GM12874 (cell line): ENCODE results near the gene CPSF6.

ENCODE experiments used
- CTCF ChIP-seq: IDR thresholded peaks from 2 replicates; pipeline ENCODE4 v1.5.1; 2011; ENCODE audit warnings: low read depth, mild to moderate bottlenecking, control low read depth, low read length, moderate library complexity; ENCODE audit not compliant: insufficient read depth

CPSF6 gene

DNA sequence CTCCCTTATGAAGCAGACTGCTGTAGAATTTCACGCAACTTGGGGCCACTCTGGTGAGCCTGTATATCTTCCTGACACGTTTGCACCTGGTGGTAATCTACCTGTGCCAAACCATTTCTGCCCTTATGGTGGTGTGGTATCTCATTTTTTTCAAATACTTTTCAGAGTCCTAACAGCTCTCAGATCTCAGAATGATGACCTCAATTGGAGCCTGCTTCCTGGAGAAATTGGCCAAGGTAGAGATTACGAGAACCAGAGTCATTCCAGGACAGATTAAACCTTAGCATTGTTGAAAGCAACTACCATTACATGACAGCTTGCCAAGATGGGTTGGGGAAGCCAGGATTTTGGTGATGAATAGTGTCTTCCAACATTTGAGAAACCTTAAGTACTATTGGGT lies 48.2 kb downstream of the CPSF6 start:
- TF ChIP-seq CTCF, result no peak

DNA sequence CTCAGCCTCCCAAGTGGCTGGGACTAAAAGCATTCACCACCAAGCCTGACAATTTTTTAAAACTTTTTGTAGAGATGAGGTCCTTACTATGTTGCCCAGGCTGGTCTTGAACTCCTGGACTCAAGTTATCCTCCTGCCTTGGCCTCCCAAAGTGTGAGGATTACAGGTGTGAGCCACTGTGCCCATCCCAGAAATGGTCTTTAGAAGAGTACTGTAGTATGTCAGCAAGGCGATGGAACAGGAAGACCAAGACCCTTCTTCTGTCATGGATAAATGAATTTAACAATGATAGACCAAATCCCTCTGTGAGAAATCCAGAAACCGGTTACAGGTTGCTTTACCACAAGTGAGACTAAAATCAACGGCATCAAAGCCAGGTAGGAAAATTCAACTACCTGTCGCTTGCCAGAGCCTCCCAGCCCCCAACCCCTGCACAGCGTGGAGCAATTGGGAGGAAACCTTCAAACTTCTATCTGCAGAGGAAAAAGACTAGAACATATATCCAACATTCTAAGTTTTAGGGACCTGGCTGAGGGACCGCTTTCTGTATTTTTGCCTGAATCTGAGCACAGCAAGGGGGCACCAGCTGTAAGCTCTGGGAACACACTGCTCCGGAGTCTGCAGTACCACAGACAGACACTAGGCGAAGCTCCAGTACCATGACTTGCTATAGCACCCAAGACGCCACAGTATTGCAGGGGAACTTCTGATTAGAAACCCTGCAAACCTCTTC lies 51.3 kb downstream of the CPSF6 start:
- TF ChIP-seq CTCF, result peak; percentile 96

- TF ChIP-seq CTCF, result no peak
These were observed 51.9 kb downstream of the CPSF6 start for GRCh38 chr12:69291278-69291593.

- TF ChIP-seq CTCF, result no peak
These were observed 58.8 kb downstream of the CPSF6 start for GRCh38 chr12:69298133-69298532.

GRCh38 chr12:69298947-69299346 lies 59.6 kb downstream of the CPSF6 start:
- TF ChIP-seq CTCF, result no peak

DNA sequence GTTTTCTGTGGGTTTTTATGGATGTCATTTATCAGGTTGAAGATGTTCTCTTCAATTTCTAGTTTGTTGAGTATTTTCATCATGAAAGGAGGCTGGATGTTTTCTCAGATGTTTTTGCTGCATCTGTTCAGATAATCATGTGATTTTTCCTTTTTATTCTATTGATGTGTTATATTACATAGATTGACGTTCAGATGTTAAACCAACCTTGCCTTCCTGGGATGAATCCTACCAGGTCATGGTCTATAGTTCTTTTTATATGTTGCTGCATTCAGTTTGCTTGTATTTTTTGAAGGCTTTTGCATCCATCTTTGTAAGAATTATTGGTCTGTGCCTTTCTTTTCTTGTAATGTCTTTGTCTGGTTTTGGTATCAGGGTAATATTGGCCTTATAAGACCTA lies 64.9 kb downstream of the CPSF6 start:
- no peak for TF ChIP-seq CTCF

DNA sequence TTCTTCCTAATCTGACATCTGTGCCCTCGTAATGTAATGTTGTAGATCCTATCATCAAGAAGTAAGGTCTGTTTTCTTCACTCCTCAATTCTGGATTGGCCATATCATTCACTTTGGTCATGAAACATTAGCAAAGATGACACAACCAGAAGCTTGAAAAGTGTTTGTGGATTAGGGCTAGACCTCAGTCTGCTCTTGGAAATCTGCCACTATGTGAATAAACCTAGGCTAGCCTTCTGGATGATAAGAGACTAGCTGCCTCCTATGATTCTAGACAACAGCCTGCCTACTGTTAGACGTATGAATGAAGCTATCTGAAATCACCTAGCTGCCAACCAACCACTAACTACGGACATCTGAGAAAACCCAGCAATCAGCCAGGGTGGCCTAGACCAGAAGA lies 70.1 kb downstream of the CPSF6 start:
- TF ChIP-seq CTCF, result no peak
